ENCODE results near the gene PIWIL1.

GRCh38 chr12:130300737-130301535 lies 36.8 kb upstream of the PIWIL1 start:
- TF ChIP-seq JUN (IDR thresholded peaks at IDR 0.05; ENCODE audit: borderline replicate concordance, insufficient read depth, insufficient read length, low read depth) = no peak
- TF ChIP-seq, protein P1, sequence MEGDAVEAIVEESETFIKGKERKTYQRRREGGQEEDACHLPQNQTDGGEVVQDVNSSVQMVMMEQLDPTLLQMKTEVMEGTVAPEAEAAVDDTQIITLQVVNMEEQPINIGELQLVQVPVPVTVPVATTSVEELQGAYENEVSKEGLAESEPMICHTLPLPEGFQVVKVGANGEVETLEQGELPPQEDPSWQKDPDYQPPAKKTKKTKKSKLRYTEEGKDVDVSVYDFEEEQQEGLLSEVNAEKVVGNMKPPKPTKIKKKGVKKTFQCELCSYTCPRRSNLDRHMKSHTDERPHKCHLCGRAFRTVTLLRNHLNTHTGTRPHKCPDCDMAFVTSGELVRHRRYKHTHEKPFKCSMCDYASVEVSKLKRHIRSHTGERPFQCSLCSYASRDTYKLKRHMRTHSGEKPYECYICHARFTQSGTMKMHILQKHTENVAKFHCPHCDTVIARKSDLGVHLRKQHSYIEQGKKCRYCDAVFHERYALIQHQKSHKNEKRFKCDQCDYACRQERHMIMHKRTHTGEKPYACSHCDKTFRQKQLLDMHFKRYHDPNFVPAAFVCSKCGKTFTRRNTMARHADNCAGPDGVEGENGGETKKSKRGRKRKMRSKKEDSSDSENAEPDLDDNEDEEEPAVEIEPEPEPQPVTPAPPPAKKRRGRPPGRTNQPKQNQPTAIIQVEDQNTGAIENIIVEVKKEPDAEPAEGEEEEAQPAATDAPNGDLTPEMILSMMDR (IDR thresholded peaks at IDR 0.05; ENCODE audit: extremely low read depth in 1 of 2, insufficient read depth in 1 of 2, low read depth in 1 of 2, low read length in 2 of 2) = no peak
- TF ChIP-seq POLR2AphosphoS5 (IDR thresholded peaks at IDR 0.05; ENCODE audit: insufficient read depth, low read depth, low read length) = no peak
- no peak for TF ChIP-seq POLR2A (IDR thresholded peaks at IDR 0.05; ENCODE audit: low read depth, low read length)
- TF ChIP-seq EZH2 (IDR thresholded peaks at IDR 0.05; ENCODE audit: borderline replicate concordance, low read depth, low read length, severe bottlenecking) = no peak
- no peak for TF ChIP-seq MAX (IDR thresholded peaks at IDR 0.05; ENCODE audit: insufficient read depth, insufficient read length)
- no peak for TF ChIP-seq GATA2 (IDR thresholded peaks at IDR 0.05; ENCODE audit: insufficient read depth, insufficient read length, low read depth, low read length)
- TF ChIP-seq MYC (IDR thresholded peaks at IDR 0.05; ENCODE audit: low read depth, low read length) = no peak

Data from endothelial cell of umbilical vein (primary cell).